ENCODE results near the gene PGLYRP3. TPM values are rescaled to one million over a fixed set of nuclear protein-coding genes. Genes with fewer than 3 reads are reported as not detected.
A peak's percentile ranks its signal among the peaks of the same experiment; 100 is the strongest.

The PGLYRP3 gene
- polyA plus RNA-seq, 3 donors: not detected

DNA sequence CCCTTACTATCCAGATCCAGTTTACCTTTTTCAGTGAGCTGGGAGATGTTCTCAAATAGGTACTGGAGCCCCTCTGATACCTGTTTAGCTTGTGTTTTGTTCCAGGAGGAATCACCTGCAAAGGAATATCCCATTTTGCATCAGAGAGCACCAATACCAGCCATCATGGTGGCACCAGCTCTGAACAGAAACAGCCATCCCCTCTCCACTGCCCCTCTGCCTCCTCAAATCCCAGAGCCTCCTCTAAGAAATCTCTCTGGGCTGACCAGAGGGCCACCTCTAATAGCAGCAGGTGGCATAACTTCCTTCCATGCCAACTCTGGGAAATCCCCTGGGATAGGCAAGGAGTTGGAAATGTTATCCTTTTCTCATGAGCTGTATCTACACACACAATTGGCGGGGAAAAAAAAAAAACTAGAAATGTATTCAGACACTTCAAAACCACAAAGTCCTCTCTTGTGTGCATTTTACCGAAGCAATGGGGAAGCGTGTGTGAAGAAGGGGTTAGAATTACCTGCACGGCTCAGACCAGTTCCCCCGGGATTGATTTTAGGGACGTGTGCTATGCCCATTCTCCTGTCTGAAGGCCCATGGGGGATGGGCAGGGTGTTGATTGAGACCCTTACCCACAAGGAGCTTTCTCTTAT lies 33.4 kb upstream of the PGLYRP3 start:
- Histone ChIP-seq H3K79me2 (ENCODE audit: insufficient read depth, low read length) (no peaks in the 10 kb centered on the region), H3K27ac (ENCODE audit: low read depth in 1 of 2, low read length in 2 of 2) (no peak overlapping the region), H3K4me2 (replicated peaks; ENCODE audit: extremely low read depth, low read length, poor library complexity, severe bottlenecking) (no peak overlapping the region), H3K4me1 (ENCODE audit: control insufficient read depth in 1 of 2, insufficient read depth in 2 of 2, low read length in 2 of 2) (peaks cover 41 to 55% of the 10 kb centered on the region in 2 donors), H3K27me3 (ENCODE audit: control insufficient read depth in 2 of 2, insufficient read depth in 2 of 2, low read length in 2 of 2) (no peaks in the 10 kb centered on the region), H3K4me3 (replicated peaks in 1 of 3; ENCODE audit: low read depth in 2 of 3, low read length in 3 of 3) (no peak overlapping the region), H3K9ac (ENCODE audit: insufficient read depth, low read length, poor library complexity, severe bottlenecking) (no peak overlapping the region), H2AFZ (ENCODE audit: insufficient read depth, low read depth, low read length, poor library complexity, severe bottlenecking) (no peak overlapping the region), H3K9me3 (replicated peaks in 1 of 2; ENCODE audit: control insufficient read depth in 1 of 2, insufficient read depth in 1 of 2, low read length in 2 of 2) (no peaks in the 10 kb centered on the region), H3K36me3 (replicated peaks in 1 of 2; ENCODE audit: control insufficient read depth in 1 of 2, insufficient read depth in 2 of 2, low read length in 2 of 2) (no peaks in the 10 kb centered on the region), H4K20me1 (ENCODE audit: insufficient read depth, low read length) (no peaks in the 10 kb centered on the region)
- intact Hi-C loops (cut with micrococcal nuclease): no loop called here
- DNase-seq: no peak
- H3K27me3 Mint-ChIP-seq (ENCODE audit: low read depth in 3 of 3): peaks cover 7 to 13% (median 12%) of the 10 kb centered on the region in 3 donors
- no peak for TF ChIP-seq CTCF (IDR thresholded peaks at IDR 0.05)
- WGBS (ENCODE audit: insufficient coverage): 0% methylated on average over 1 of the region's 6 CpGs
- H3K4me1 Mint-ChIP-seq: peaks cover 65% of the 10 kb centered on the region
- peaks cover 0 to 2% (median 0%) of the 10 kb centered on the region in 7 donors for H3K9me3 Mint-ChIP-seq
- H3K36me3 Mint-ChIP-seq: no peaks in the 10 kb centered on the region
- H3K27ac Mint-ChIP-seq: no peak overlapping the region
- H3K4me3 Mint-ChIP-seq: peak overlapping the region in 1 of 2 donors; percentile 18

GRCh38 chr1:153345187-153346076 lies 32.7 kb upstream of the PGLYRP3 start:
- H3K9me3 Mint-ChIP-seq: peaks cover 0 to 2% (median 0%) of the 10 kb centered on the region in 7 donors
- H3K36me3 ChIP-seq (replicated peaks in 1 of 2; ENCODE audit: control insufficient read depth in 1 of 2, insufficient read depth in 2 of 2, low read length in 2 of 2): no peaks in the 10 kb centered on the region
- WGBS (ENCODE audit: insufficient coverage): 65% methylated on average over 11 of the region's 14 CpGs
- no peaks in the 10 kb centered on the region for H3K79me2 ChIP-seq (ENCODE audit: insufficient read depth, low read length)
- peaks cover 65% of the 10 kb centered on the region for H3K4me1 Mint-ChIP-seq
- peaks cover 41 to 55% of the 10 kb centered on the region in 2 donors for H3K4me1 ChIP-seq (ENCODE audit: control insufficient read depth in 1 of 2, insufficient read depth in 2 of 2, low read length in 2 of 2)
- no peak overlapping the region for H3K27ac ChIP-seq (ENCODE audit: low read depth in 1 of 2, low read length in 2 of 2)
- no peak for DNase-seq
- H3K4me3 Mint-ChIP-seq: no peak overlapping the region
- H3K27me3 ChIP-seq (ENCODE audit: control insufficient read depth in 2 of 2, insufficient read depth in 2 of 2, low read length in 2 of 2): no peaks in the 10 kb centered on the region
- intact Hi-C loops (cut with micrococcal nuclease): no loop called here
- H3K4me3 ChIP-seq (replicated peaks in 1 of 3; ENCODE audit: low read depth in 2 of 3, low read length in 3 of 3): no peak overlapping the region
- H3K9me3 ChIP-seq (replicated peaks in 1 of 2; ENCODE audit: control insufficient read depth in 1 of 2, insufficient read depth in 1 of 2, low read length in 2 of 2): no peaks in the 10 kb centered on the region
- no peak overlapping the region for H3K4me2 ChIP-seq (replicated peaks; ENCODE audit: extremely low read depth, low read length, poor library complexity, severe bottlenecking)
- H4K20me1 ChIP-seq (ENCODE audit: insufficient read depth, low read length): no peaks in the 10 kb centered on the region
- H3K27me3 Mint-ChIP-seq (ENCODE audit: low read depth in 3 of 3): peaks cover 7 to 11% (median 9%) of the 10 kb centered on the region in 3 donors
- H3K9ac ChIP-seq (ENCODE audit: insufficient read depth, low read length, poor library complexity, severe bottlenecking): no peak overlapping the region
- no peak overlapping the region for H2AFZ ChIP-seq (ENCODE audit: insufficient read depth, low read depth, low read length, poor library complexity, severe bottlenecking)
- H3K36me3 Mint-ChIP-seq: no peaks in the 10 kb centered on the region
- TF ChIP-seq CTCF (IDR thresholded peaks at IDR 0.05): no peak
- H3K27ac Mint-ChIP-seq: no peak overlapping the region

Measured in CD14-positive monocyte (primary cell).